Measurements from ENCODE around the gene UPB1. TPM values are rescaled to one million over a fixed set of nuclear protein-coding genes. Genes with fewer than 3 reads are reported as not detected.

UPB1 gene
- total RNA-seq, 6 donors from 2014 or later, result 0.91 to 9.4 (median 1.4) TPM

GRCh38 chr22:24501301-24502005 is 6.3 kb downstream of the UPB1 start:
- no peaks in the 10 kb centered on the region for H3K9me3 ChIP-seq
- peaks cover 13 to 23% (median 16%) of the 10 kb centered on the region in 4 donors for H3K4me1 ChIP-seq
- H3K36me3 ChIP-seq, result no peaks in the 10 kb centered on the region
- H3K4me3 ChIP-seq, result no peak overlapping the region
- no peak for TF ChIP-seq POLR2AphosphoS5 (IDR thresholded peaks at IDR 0.05)
- no peak for TF ChIP-seq POLR2A (IDR thresholded peaks at IDR 0.05)
- no peak for TF ChIP-seq CTCF (IDR thresholded peaks at IDR 0.05)
- TF ChIP-seq EP300 (IDR thresholded peaks at IDR 0.05), result no peak
- WGBS, 2 donors, result 78 to 81% methylated on average over 8 of the region's 8 CpGs
- no peak overlapping the region for H3K27ac ChIP-seq
- no peaks in the 10 kb centered on the region for H3K27me3 ChIP-seq
- DNase-seq (no peak), ATAC-seq (ENCODE audit: low FRiP score in 2 of 2) (no peak)

GRCh38 chr22:24502034-24502433 is 6.9 kb downstream of the UPB1 start:
- ATAC-seq (ENCODE audit: low FRiP score in 2 of 2) (no peak), DNase-seq (no peak)
- Histone ChIP-seq H3K4me1 (peaks cover 17 to 28% (median 22%) of the 10 kb centered on the region in 4 donors), H3K9me3 (no peaks in the 10 kb centered on the region), H3K27me3 (no peaks in the 10 kb centered on the region), H3K27ac (no peak overlapping the region), H3K4me3 (no peak overlapping the region), H3K36me3 (no peaks in the 10 kb centered on the region)
- TF ChIP-seq CTCF (IDR thresholded peaks at IDR 0.05) (no peak), POLR2A (IDR thresholded peaks at IDR 0.05) (no peak), EP300 (IDR thresholded peaks at IDR 0.05) (no peak), POLR2AphosphoS5 (IDR thresholded peaks at IDR 0.05) (no peak)
- 81 to 85% methylated on average over 7 of the region's 7 CpGs for WGBS, 2 donors

GRCh38 chr22:24502541-24502940 is 7.4 kb downstream of the UPB1 start:
- no peak for ATAC-seq (ENCODE audit: low FRiP score in 2 of 2)
- Histone ChIP-seq H3K4me1 (peaks cover 22 to 34% (median 27%) of the 10 kb centered on the region in 4 donors), H3K4me3 (no peak overlapping the region), H3K27me3 (no peaks in the 10 kb centered on the region), H3K27ac (no peak overlapping the region), H3K36me3 (no peaks in the 10 kb centered on the region), H3K9me3 (no peaks in the 10 kb centered on the region)
- WGBS, 2 donors, result 71 to 89% methylated on average over 1 of the region's 1 CpG
- TF ChIP-seq POLR2AphosphoS5 (IDR thresholded peaks at IDR 0.05) (no peak), CTCF (IDR thresholded peaks at IDR 0.05) (no peak)
- no peak for DNase-seq

- DNase-seq (peak in 1 of 2 donors; percentile 70), ATAC-seq (ENCODE audit: low FRiP score in 2 of 2) (peak in 1 of 2 donors; percentile 70)
- H3K27ac ChIP-seq, result peak overlapping the region in 2 of 4 donors; percentile 13 to 47
- no peaks in the 10 kb centered on the region for H3K27me3 ChIP-seq
- WGBS, 2 donors, result 69 to 76% methylated on average over 7 of the region's 7 CpGs
- H3K4me3 ChIP-seq, result no peak overlapping the region
- no peaks in the 10 kb centered on the region for H3K36me3 ChIP-seq
- H3K9me3 ChIP-seq, result no peaks in the 10 kb centered on the region
- no peak for TF ChIP-seq EP300 (IDR thresholded peaks at IDR 0.05)
- TF ChIP-seq CTCF (IDR thresholded peaks at IDR 0.05), result peak; percentile 39 to 66 (median 52)
- H3K4me1 ChIP-seq, result peaks cover 29 to 40% (median 31%) of the 10 kb centered on the region in 4 donors
Observed at GRCh38 chr22:24503137-24503842, 8.2 kb downstream of the UPB1 start.
